Epithelial cell of proximal tubule (primary cell): ENCODE data around the gene SPARC. TPM values are rescaled to one million over a fixed set of nuclear protein-coding genes. Genes with fewer than 3 reads are reported as not detected.
"Not testable (repeated sequence)": the region's sequence is repeated elsewhere in the genome, so short reads cannot be mapped to it uniquely, and the experiment has no call there.

Experiments used
- DNase-seq: peaks from one replicate; pipeline ENCODE4 v3.0.0-alpha.2; 2011; ENCODE audit warnings: low read depth
- H3K4me3 ChIP-seq: 2 replicates; pipeline ENCODE4 v1.5.1; 2011; ENCODE audit warnings: low read depth, mild to moderate bottlenecking, low read length
- total RNA-seq: library from RNA; depleted of rRNA; stranded (reverse); fragments of >200 nt; gene quantifications from 2 replicates; pipeline ENCODE4 v1.2.3, GENCODE V29; 2015
- TF ChIP-seq, protein P1 (sequence below): conservative IDR thresholded peaks from 2 replicates; pipeline ENCODE4 v1.5.1; 2012; ENCODE audit warnings: low read depth, mild to moderate bottlenecking, low read length

SPARC gene, protein sequence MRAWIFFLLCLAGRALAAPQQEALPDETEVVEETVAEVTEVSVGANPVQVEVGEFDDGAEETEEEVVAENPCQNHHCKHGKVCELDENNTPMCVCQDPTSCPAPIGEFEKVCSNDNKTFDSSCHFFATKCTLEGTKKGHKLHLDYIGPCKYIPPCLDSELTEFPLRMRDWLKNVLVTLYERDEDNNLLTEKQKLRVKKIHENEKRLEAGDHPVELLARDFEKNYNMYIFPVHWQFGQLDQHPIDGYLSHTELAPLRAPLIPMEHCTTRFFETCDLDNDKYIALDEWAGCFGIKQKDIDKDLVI
- 165 and 199 TPM in 2 replicates for total RNA-seq

DNA sequence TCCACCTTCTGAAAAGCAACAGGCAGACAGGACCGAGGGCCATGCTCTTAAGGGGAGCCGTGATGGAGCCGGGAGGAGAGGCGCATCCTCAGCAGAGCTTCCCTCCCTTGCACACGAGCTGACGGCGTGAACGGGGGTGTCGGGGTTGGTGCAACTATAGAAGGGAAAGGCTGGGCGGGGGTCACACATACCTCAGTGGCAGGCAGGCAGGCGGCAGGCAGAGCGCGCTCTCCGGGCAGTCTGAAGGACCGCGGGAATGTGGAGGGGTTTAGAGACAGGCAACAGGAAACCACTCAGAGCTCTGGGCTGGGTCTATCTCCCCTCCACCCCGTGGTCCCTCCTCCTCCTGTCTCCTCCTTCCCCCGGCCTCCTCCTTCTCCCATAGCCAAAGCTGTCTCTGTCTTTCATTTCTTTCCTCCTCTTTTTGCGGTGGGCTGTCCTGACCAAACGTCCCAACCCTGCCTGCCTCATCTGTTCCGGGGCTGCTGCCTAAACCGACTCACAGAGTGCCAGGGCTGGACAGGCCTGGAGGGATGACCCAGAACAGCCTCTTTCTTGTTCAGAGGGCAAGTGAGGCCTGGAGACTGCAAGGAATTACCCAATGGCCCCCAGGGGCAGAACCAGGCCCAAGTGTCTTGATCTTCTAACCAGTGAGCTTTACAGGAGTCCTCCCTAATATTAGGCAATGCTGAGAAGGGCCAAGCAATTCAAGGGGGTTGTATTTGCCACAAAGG is at the start of gene SPARC:
TSS of gene SPARC (minus strand) at position 242 of the 734 bp plus-strand sequence. CDS start 10,727 bp downstream, outside the sequence.
- H3K4me3 ChIP-seq: peak within 1 kb of the TSS; percentile 70
- no peak for DNase-seq
- TF ChIP-seq, protein P1, sequence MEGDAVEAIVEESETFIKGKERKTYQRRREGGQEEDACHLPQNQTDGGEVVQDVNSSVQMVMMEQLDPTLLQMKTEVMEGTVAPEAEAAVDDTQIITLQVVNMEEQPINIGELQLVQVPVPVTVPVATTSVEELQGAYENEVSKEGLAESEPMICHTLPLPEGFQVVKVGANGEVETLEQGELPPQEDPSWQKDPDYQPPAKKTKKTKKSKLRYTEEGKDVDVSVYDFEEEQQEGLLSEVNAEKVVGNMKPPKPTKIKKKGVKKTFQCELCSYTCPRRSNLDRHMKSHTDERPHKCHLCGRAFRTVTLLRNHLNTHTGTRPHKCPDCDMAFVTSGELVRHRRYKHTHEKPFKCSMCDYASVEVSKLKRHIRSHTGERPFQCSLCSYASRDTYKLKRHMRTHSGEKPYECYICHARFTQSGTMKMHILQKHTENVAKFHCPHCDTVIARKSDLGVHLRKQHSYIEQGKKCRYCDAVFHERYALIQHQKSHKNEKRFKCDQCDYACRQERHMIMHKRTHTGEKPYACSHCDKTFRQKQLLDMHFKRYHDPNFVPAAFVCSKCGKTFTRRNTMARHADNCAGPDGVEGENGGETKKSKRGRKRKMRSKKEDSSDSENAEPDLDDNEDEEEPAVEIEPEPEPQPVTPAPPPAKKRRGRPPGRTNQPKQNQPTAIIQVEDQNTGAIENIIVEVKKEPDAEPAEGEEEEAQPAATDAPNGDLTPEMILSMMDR: no peak

DNA sequence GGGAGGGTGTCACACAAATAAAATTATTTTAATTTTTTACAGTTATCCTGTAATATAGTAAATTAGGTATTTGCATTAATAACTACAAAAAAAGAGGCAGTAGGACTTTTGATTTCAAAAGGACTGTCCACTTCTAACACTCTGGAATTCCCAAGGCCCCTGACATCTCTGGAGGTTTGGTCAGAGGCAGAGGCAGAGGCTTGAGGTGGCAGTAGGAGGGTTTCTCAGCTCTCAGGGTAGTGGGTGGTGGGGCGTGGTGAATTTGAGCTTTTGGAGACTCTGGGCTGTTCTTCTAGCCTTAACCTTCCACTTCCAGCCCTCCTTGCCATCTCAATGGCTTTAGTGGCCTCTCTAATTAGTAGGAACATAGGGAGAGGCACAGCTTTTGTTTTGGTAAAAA is 48.9 kb upstream of the SPARC start:
- no peak for DNase-seq
- H3K4me3 ChIP-seq: no peak overlapping the region
- TF ChIP-seq, protein P1: no peak

DNA sequence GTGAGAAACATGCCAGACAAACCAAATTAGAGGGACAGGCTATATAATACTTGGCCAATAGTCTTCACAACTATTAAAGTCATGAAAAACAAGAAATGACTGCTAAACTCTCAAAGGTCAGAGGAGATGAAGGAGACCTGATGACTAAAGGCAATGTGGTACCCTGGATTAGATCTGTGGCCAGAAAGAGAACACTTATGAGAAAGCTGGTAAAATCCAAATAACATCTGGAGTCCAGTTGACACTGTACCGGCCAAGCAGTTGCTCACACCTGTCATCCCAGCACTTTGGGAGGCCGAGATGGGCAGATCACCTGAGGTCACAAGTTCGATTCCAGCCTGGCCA is 47.3 kb upstream of the SPARC start:
- DNase-seq: no peak
- no peak overlapping the region for H3K4me3 ChIP-seq
- TF ChIP-seq, protein P1: no peak

DNA sequence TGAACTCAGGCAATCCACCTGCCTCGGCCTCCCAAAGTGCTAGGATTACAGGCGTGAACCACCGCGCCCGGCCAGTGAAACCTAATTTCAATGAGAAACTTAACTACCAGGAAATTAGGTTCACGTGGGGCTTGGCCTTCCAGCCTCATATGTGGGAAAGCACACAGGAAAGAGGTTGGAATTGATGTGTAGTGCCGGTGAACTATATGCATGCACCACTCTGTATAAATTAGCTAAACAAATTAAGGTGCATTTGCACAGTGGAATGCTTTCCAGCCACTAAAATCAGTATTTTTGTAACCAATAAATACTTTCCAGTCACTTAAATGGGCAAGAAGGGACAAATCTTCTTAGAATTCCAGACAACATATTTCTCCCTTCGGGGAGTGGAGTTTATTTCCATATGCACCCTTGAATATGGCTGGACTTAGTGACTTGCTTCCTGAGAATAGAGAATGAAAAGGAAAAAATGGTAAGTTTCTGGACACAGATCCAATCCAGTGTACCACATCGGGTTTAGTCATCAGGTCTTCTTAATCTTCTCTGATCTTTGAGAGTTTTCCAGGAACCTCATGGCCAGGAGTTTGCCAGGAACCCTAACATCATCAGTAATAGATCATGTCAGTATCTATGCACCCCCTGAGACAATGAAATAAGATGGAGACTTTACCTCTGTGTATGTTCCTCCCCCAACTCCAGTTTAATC is 46.8 kb upstream of the SPARC start:
- TF ChIP-seq, protein P1: no peak
- no peak for DNase-seq
- H3K4me3 ChIP-seq: no peak overlapping the region

DNA sequence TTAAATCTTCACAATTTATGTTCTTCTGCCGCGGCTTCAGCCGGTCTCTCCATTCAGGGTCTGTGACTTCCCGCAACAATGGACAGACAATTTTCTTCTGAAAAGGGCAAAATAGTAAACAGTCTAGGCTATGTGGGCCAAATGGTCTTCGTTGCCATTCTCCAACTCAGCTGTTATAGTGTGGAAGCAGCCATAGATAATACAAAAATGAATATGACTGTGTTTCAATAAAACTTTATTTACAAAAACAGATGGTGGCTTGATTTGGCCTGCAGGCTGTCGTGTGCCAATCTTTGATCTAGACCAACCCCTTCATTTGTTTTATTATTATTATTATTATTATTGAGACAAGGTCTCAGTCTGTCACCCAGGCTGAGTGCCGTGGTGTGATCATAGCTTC is 43.7 kb upstream of the SPARC start:
- TF ChIP-seq, protein P1: no peak
- H3K4me3 ChIP-seq: no peak overlapping the region
- DNase-seq: no peak

DNA sequence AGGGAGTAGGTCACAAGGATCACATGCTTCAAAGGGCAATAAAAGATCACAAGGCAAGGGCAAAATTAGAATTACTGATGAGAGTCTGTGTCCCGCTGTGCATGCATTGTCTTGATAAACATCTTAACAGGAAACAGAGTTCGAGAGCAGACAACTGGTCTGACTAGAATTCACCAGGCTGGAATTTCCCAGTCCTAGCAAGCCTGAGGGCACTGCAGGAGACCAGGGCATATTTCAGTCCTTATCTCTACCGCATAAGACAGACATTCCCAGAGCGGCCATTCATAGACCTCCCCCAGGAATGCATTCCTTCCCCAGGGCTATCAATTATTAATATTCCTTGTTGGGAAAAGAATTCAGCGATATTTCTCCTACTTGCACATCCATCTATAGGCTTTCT is 42.9 kb upstream of the SPARC start:
- H3K4me3 ChIP-seq, DNase-seq: not testable (repeated sequence)

DNA sequence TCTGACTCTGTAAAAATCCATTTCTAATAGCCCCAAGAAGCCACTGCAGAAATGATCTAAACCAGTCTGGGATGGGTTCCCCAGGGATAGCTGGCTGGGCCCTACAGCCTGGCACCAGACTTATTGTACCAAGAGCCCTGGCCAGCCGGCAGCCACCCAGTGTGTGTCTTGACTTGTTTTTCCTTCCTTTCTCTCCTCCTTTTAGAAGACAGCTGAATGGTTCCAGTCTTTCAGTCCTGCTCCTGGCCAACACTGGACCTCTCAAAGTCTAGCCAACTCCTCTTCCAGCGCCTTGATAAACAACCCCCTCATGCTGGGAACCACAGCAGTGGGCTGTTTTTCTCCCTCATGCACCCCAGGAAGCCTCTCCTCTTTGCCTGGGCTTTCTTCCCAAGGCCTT is 37.6 kb upstream of the SPARC start:
- TF ChIP-seq, protein P1: no peak
- no peak overlapping the region for H3K4me3 ChIP-seq
- DNase-seq: no peak
